Fibroblast of lung (primary cell): ENCODE data around the gene STOX2.

Experiments
- EZH2 ChIP-seq: IDR thresholded peaks from 2 replicates; pipeline ENCODE4 v1.5.1; 2012; ENCODE audit warnings: low read length, control low read depth, mild to moderate bottlenecking; ENCODE audit errors: missing control alignments
- TF ChIP-seq, protein P1 (sequence below), 2 donors: IDR thresholded peaks in 1 of 2; conservative IDR thresholded peaks in 1 of 2; 1 replicate in 1 of 2; 2 replicates in 1 of 2; pipeline ENCODE4 v1.5.1; 2011 to 2012; ENCODE audit warnings: low read length in 2 of 2, control low read depth in 1 of 2, inconsistent platforms in 1 of 2, low read depth in 1 of 2, mild to moderate bottlenecking in 1 of 2

DNA sequence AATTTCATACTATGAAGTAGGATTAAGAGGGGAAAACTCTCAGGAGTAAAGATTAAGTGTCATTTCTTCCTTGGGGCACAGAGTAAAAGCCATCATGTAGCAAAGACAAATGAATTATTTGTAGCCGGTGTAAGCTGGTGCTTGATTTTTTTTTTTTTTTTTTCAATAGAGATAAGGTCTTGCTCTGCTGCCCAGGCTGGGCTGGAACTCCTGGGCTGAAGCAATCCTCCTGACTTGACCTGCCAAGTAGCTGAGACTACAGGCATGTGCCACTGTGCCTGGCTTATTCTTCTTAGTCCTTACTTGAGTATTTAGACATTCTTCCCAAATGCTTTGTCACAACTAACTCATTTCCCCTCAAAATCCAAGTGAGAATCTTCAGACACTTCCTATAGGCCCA is 125.7 kb downstream of the STOX2 start:
- TF ChIP-seq, protein P1, sequence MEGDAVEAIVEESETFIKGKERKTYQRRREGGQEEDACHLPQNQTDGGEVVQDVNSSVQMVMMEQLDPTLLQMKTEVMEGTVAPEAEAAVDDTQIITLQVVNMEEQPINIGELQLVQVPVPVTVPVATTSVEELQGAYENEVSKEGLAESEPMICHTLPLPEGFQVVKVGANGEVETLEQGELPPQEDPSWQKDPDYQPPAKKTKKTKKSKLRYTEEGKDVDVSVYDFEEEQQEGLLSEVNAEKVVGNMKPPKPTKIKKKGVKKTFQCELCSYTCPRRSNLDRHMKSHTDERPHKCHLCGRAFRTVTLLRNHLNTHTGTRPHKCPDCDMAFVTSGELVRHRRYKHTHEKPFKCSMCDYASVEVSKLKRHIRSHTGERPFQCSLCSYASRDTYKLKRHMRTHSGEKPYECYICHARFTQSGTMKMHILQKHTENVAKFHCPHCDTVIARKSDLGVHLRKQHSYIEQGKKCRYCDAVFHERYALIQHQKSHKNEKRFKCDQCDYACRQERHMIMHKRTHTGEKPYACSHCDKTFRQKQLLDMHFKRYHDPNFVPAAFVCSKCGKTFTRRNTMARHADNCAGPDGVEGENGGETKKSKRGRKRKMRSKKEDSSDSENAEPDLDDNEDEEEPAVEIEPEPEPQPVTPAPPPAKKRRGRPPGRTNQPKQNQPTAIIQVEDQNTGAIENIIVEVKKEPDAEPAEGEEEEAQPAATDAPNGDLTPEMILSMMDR (conservative IDR thresholded peaks at IDR 0.05 in 1 of 2, IDR thresholded peaks at IDR 0.05 in 1 of 2; ENCODE audit: low read depth in 1 of 2, low read length in 2 of 2) = no peak
- no peak for TF ChIP-seq EZH2
